Calu3 (cell line): ENCODE data around the gene NKIRAS2. TPM values are rescaled to one million over a fixed set of nuclear protein-coding genes. Genes with fewer than 3 reads are reported as not detected.
A peak's percentile ranks its signal among the peaks of the same experiment; 100 is the strongest.

Experiments used
- BruUV-seq: library from RNA; stranded (reverse); fragments of 400-500 nt; replicated peaks from 2 replicates; lab custom pipeline; 2021; lab: Mats Ljungman, UMichigan
- CTCF ChIA-PET: fragments of 300-600 bp; sonication (Branson Sonifier 250); formaldehyde crosslinking; loops from one replicate; lab custom pipeline; 2022; ENCODE audit warnings: antibody characterized with exemption; lab: Charles Lee
- DNase-seq: peaks from one replicate; pipeline ENCODE4 v3.0.0; 2022
- H3K27ac Mint-ChIP-seq: one replicate; pipeline ENCODE4 v1.8.0; 2022; ENCODE audit warnings: mixed read lengths; ENCODE audit not compliant: unreplicated experiment
- H3K27me3 Mint-ChIP-seq: one replicate; pipeline ENCODE4 v1.8.0; 2022; ENCODE audit warnings: mixed read lengths; ENCODE audit not compliant: unreplicated experiment
- H3K36me3 Mint-ChIP-seq: one replicate; pipeline ENCODE4 v1.8.0; 2022; ENCODE audit warnings: mild to moderate bottlenecking, moderate library complexity, mixed read lengths; ENCODE audit not compliant: insufficient read depth, unreplicated experiment
- H3K4me1 Mint-ChIP-seq: one replicate; pipeline ENCODE4 v1.8.0; 2022; ENCODE audit warnings: mild to moderate bottlenecking, low read depth, mixed read lengths; ENCODE audit not compliant: unreplicated experiment
- H3K4me3 Mint-ChIP-seq: one replicate; pipeline ENCODE4 v1.8.0; 2022; ENCODE audit warnings: mild to moderate bottlenecking, low read depth, moderate library complexity, mixed read lengths; ENCODE audit not compliant: unreplicated experiment
- H3K9me3 Mint-ChIP-seq: one replicate; pipeline ENCODE4 v1.8.0; 2022; ENCODE audit warnings: low read depth, mixed read lengths; ENCODE audit not compliant: unreplicated experiment
- CTCF ChIP-seq: fragments of 200-600 bp; IDR thresholded peaks from one replicate; pipeline ENCODE4 v1.8.0; 2022; ENCODE audit warnings: antibody characterized with exemption; ENCODE audit not compliant: unreplicated experiment
- intact Hi-C: fragments of 100-400 bp; cut with micrococcal nuclease; formaldehyde crosslinking; loops from one replicate; pipeline ENCODE4 v1.10.0; 2022; ENCODE audit not compliant: unreplicated experiment
- total RNA-seq: library from RNA; stranded (reverse); gene quantifications from 2 replicates; pipeline ENCODE4 v1.2.3, GENCODE V29; 2022

NKIRAS2 gene
- total RNA-seq, 1 experiment from 2014 or later: 55.7 TPM

GRCh38 chr17:41975099-41976083 lies 44.5 kb upstream of the NKIRAS2 start:
- CTCF ChIA-PET: interaction anchor here (0.6 to 0.7 kb wide), 2 partner anchors 9 to 151 kb away, joined by 5 to 8 read pairs; no protein-coding TSS in a partner anchor
- H3K9me3 Mint-ChIP-seq: no peaks in the 10 kb centered on the region
- H3K27me3 Mint-ChIP-seq: no peaks in the 10 kb centered on the region
- H3K27ac Mint-ChIP-seq: no peak overlapping the region
- intact Hi-C loops: no loop called here
- peaks cover 95% of the 10 kb centered on the region for H3K36me3 Mint-ChIP-seq
- no peak for TF ChIP-seq CTCF
- peaks cover 28% of the 10 kb centered on the region for H3K4me1 Mint-ChIP-seq
- no TSS peak for BruUV-seq
- no peak overlapping the region for H3K4me3 Mint-ChIP-seq
- DNase-seq: no peak

- H3K27me3 Mint-ChIP-seq: no peaks in the 10 kb centered on the region
- CTCF ChIA-PET: interaction anchor here (0.7 to 1.1 kb wide), 2 partner anchors 10 to 44 kb away, joined by 4 to 8 read pairs; partner anchors contain the start of gene NKIRAS2
- BruUV-seq: no TSS peak
- intact Hi-C loops: no loop called here
- H3K4me1 Mint-ChIP-seq: peaks cover 28% of the 10 kb centered on the region
- DNase-seq: no peak
- H3K9me3 Mint-ChIP-seq: no peaks in the 10 kb centered on the region
- peak overlapping the region; percentile 13 for H3K27ac Mint-ChIP-seq
- TF ChIP-seq CTCF: no peak
- H3K4me3 Mint-ChIP-seq: no peak overlapping the region
- peaks cover 96% of the 10 kb centered on the region for H3K36me3 Mint-ChIP-seq
Measured at GRCh38 chr17:41976142-41976768, 43.6 kb upstream of the NKIRAS2 start.

GRCh38 chr17:41977991-41978390 lies 41.9 kb upstream of the NKIRAS2 start:
- Mint-ChIP-seq H3K27me3 (no peaks in the 10 kb centered on the region), H3K4me1 (peaks cover 19% of the 10 kb centered on the region), H3K27ac (no peak overlapping the region), H3K36me3 (peaks cover 97% of the 10 kb centered on the region), H3K9me3 (no peaks in the 10 kb centered on the region), H3K4me3 (no peak overlapping the region)
- CTCF ChIA-PET: interaction anchor here (0.8 kb wide), 1 partner anchor 34 kb away, joined by 3 read pairs; no protein-coding TSS in a partner anchor
- DNase-seq: peak; percentile 42
- no peak for TF ChIP-seq CTCF
- intact Hi-C loops: no loop called here
- BruUV-seq: no TSS peak

- no peak overlapping the region for H3K27ac Mint-ChIP-seq
- H3K36me3 Mint-ChIP-seq: peaks cover 97% of the 10 kb centered on the region
- no peaks in the 10 kb centered on the region for H3K27me3 Mint-ChIP-seq
- no peak for DNase-seq
- H3K9me3 Mint-ChIP-seq: no peaks in the 10 kb centered on the region
- no peak overlapping the region for H3K4me3 Mint-ChIP-seq
- intact Hi-C loops: no loop called here
- BruUV-seq: no TSS peak
- peaks cover 12% of the 10 kb centered on the region for H3K4me1 Mint-ChIP-seq
- no peak for TF ChIP-seq CTCF
- CTCF ChIA-PET: interaction anchor here (0.6 to 1.3 kb wide), 3 partner anchors 35 to 564 kb away, joined by 3 read pairs; partner anchors contain the start of gene DNAJC7
Measured at GRCh38 chr17:41982026-41982760, 37.7 kb upstream of the NKIRAS2 start.
